ENCODE results near the gene COPS2.
A peak's percentile ranks its signal among the peaks of the same experiment; 100 is the strongest.

COPS2 gene

GRCh38 chr15:49155834-49156627, 632 bp upstream of the COPS2 start:
- DNase-seq, result no peak

GRCh38 chr15:49154799-49155109, 645 bp downstream of the COPS2 start:
- DNase-seq, result no peak

- no peak for DNase-seq
Observed at GRCh38 chr15:49154359-49154758, 1.0 kb downstream of the COPS2 start.

GRCh38 chr15:49152552-49153312, 2.7 kb downstream of the COPS2 start:
- no peak for DNase-seq

GRCh38 chr15:49151831-49152230, 3.6 kb downstream of the COPS2 start:
- DNase-seq, result no peak

GRCh38 chr15:49148727-49149126, 6.7 kb downstream of the COPS2 start:
- no peak for DNase-seq

GRCh38 chr15:49148298-49148697, 7.1 kb downstream of the COPS2 start:
- no peak for DNase-seq

- DNase-seq, result peak; percentile 3
Observed at GRCh38 chr15:49145651-49146609, 9.5 kb downstream of the COPS2 start.

- DNase-seq, result no peak
Observed at GRCh38 chr15:49137861-49138260, 17.5 kb downstream of the COPS2 start.

GRCh38 chr15:49135911-49136310, 19.5 kb downstream of the COPS2 start:
- no peak for DNase-seq

GRCh38 chr15:49135342-49135857, 20.0 kb downstream of the COPS2 start:
- no peak for DNase-seq

GRCh38 chr15:49134683-49135341, 20.6 kb downstream of the COPS2 start:
- DNase-seq, result no peak

GRCh38 chr15:49131403-49131802, 24.0 kb downstream of the COPS2 start:
- DNase-seq, result no peak

GRCh38 chr15:49124371-49124770, 31.0 kb downstream of the COPS2 start:
- DNase-seq, result no peak

- DNase-seq, result no peak
Observed at GRCh38 chr15:49122541-49123062, 32.8 kb downstream of the COPS2 start.

GRCh38 chr15:49121901-49122300, 33.5 kb downstream of the COPS2 start:
- no peak for DNase-seq

- no peak for DNase-seq
Observed at GRCh38 chr15:49120832-49121231, 34.6 kb downstream of the COPS2 start.

GRCh38 chr15:49116108-49116857, 39.1 kb downstream of the COPS2 start:
- no peak for DNase-seq

GRCh38 chr15:49115062-49115461, 40.3 kb downstream of the COPS2 start:
- no peak for DNase-seq

- DNase-seq, result no peak
Observed at GRCh38 chr15:49110158-49110944, 45.0 kb downstream of the COPS2 start.

GRCh38 chr15:49103002-49103401, 52.4 kb downstream of the COPS2 start:
- DNase-seq, result no peak

Measured in GDM1 (cell line).